ENCODE results near the gene CD109.

CD109 gene

GRCh38 chr6:73784726-73785505 lies 88.9 kb downstream of the CD109 start:
- no peak overlapping the region for H3K4me3 ChIP-seq (ENCODE audit: low read depth, low read length)
- DNase-seq (ENCODE audit: low read depth) = no peak
- no peak for TF ChIP-seq CTCF (IDR thresholded peaks at IDR 0.05; ENCODE audit: insufficient read depth, low read depth, low read length, missing control alignments)

GRCh38 chr6:73790574-73790973 lies 94.6 kb downstream of the CD109 start:
- no peak for TF ChIP-seq CTCF (IDR thresholded peaks at IDR 0.05; ENCODE audit: insufficient read depth, low read depth, low read length, missing control alignments)
- no peak overlapping the region for H3K4me3 ChIP-seq (ENCODE audit: low read depth, low read length)
- no peak for DNase-seq (ENCODE audit: low read depth)

- no peak for DNase-seq (ENCODE audit: low read depth)
- no peak overlapping the region for H3K4me3 ChIP-seq (ENCODE audit: low read depth, low read length)
- TF ChIP-seq CTCF (IDR thresholded peaks at IDR 0.05; ENCODE audit: insufficient read depth, low read depth, low read length, missing control alignments) = no peak
Observed at GRCh38 chr6:73791336-73791735, 95.3 kb downstream of the CD109 start.

- no peak for TF ChIP-seq CTCF (IDR thresholded peaks at IDR 0.05; ENCODE audit: insufficient read depth, low read depth, low read length, missing control alignments)
- no peak overlapping the region for H3K4me3 ChIP-seq (ENCODE audit: low read depth, low read length)
- no peak for DNase-seq (ENCODE audit: low read depth)
Observed at GRCh38 chr6:73792738-73793137, 96.7 kb downstream of the CD109 start.

GRCh38 chr6:73796881-73797280 lies 100.9 kb downstream of the CD109 start:
- TF ChIP-seq CTCF (IDR thresholded peaks at IDR 0.05; ENCODE audit: insufficient read depth, low read depth, low read length, missing control alignments) = no peak
- DNase-seq (ENCODE audit: low read depth) = no peak
- no peak overlapping the region for H3K4me3 ChIP-seq (ENCODE audit: low read depth, low read length)

GRCh38 chr6:73797861-73798260 lies 101.9 kb downstream of the CD109 start:
- no peak for TF ChIP-seq CTCF (IDR thresholded peaks at IDR 0.05; ENCODE audit: insufficient read depth, low read depth, low read length, missing control alignments)
- DNase-seq (ENCODE audit: low read depth) = no peak

GRCh38 chr6:73798592-73798991 lies 102.6 kb downstream of the CD109 start:
- peak; percentile 46 for DNase-seq (ENCODE audit: low read depth)
- no peak for TF ChIP-seq CTCF (IDR thresholded peaks at IDR 0.05; ENCODE audit: insufficient read depth, low read depth, low read length, missing control alignments)
- no peak overlapping the region for H3K4me3 ChIP-seq (ENCODE audit: low read depth, low read length)

More at GRCh38 chr6:73797861-73798260, 101.9 kb downstream of the CD109 start:
- no peak overlapping the region for H3K4me3 ChIP-seq (ENCODE audit: low read depth, low read length)

All from GM12865 (cell line).